ENCODE measurements around the gene HDAC4. TPM values are rescaled to one million over a fixed set of nuclear protein-coding genes. Genes with fewer than 3 reads are reported as not detected.

Gene HDAC4
- total RNA-seq, 1 donor from 2014 or later: 76.6 TPM

DNA sequence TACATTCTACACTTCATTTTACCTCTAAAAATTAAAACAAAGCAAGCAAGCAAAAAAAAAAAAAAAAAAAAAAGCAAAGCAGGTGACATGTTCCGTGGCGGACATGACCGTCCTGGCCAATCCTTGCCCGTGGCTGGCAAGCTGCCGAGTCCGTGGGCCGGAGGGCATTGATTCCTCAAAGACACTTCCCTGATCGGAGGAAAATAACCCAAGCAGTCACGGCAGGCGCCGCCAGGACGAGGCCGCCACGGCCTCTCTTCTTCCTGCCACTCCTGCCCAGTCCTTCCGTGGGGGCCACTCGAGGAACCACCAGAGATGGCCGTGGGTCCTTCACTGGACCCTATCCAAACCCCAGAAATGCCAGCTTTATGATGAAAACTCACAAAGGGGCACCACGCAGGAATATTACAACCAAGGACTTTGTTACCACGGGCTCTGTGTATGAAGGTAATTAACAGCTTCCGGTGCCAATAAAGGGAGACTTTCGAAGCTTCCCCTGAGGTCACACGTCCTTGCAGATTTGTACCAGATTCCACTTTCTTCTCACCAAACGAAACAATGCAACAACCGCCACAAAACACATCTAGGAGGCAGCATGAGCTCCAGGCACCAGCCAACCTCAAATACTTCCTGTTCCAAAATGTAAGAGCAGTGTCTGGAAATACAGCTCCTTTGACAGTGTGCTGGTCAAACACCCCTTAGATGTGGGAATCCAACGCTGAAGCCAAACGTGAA is 170.3 kb downstream of the HDAC4 start:
- no peaks in the 10 kb centered on the region for H3K36me3 ChIP-seq
- H3K27me3 ChIP-seq: no peaks in the 10 kb centered on the region
- H3K4me3 ChIP-seq: no peak overlapping the region
- H3K27ac ChIP-seq: peak overlapping the region; percentile 26
- H3K4me1 ChIP-seq: peaks cover 39% of the 10 kb centered on the region
- DNase-seq (ENCODE audit: extremely low spot score in 2 of 2): no peak
- TF ChIP-seq POLR2A (IDR thresholded peaks at IDR 0.05) (no peak), CTCF (IDR thresholded peaks at IDR 0.05) (no peak), POLR2AphosphoS5 (IDR thresholded peaks at IDR 0.05; ENCODE audit: insufficient read depth in 1 of 2, low read depth in 1 of 2) (no peak)
- intact Hi-C loops (cut with DNase I): no loop called here
- no peaks in the 10 kb centered on the region for H3K9me3 ChIP-seq

DNA sequence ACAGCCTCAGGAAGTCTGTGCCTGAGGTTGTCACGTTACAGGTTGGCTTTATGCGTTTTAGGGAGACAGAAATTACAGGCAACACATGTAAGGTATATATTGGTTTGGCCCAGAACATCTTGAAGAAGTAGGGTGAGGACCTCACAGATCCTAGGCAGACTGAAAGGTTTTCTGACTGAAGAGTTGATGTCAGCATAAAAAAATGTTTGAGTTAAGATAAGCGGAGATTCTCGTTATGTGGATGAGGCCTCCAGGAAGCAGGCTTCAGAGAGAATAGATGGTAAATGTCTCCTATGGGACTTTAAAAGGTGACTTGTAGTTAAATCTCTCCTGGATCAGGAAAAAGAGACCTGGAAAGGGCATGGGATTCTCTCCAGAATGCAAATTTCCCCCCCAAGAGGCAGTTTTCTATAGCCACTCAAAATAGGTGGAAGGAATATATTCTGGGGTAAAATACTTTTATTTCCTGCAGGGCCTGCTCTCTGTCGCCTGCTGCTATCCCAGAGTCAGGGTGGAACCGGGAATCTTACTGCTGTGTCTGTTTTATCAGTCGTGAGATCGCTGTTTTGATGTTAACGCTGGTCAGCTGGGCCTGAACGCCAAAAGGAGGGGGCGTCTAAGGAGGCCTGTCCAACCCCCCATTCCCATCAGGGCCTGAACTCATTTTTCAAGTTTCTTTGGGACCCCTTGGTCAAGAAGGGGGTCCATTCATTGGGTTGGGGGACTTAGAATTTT is 171.1 kb downstream of the HDAC4 start:
- no peaks in the 10 kb centered on the region for H3K27me3 ChIP-seq
- no peak overlapping the region for H3K27ac ChIP-seq
- intact Hi-C loops (cut with DNase I): loop anchor here (10.0 kb wide), 1 partner anchor 85 kb away; no protein-coding TSS in a partner anchor
- no peak for TF ChIP-seq POLR2A (IDR thresholded peaks at IDR 0.05)
- TF ChIP-seq POLR2AphosphoS5 (IDR thresholded peaks at IDR 0.05; ENCODE audit: insufficient read depth in 1 of 2, low read depth in 1 of 2): no peak
- TF ChIP-seq CTCF (IDR thresholded peaks at IDR 0.05): no peak
- no peak overlapping the region for H3K4me3 ChIP-seq
- no peaks in the 10 kb centered on the region for H3K36me3 ChIP-seq
- no peaks in the 10 kb centered on the region for H3K9me3 ChIP-seq
- peaks cover 37% of the 10 kb centered on the region for H3K4me1 ChIP-seq
- no peak for DNase-seq (ENCODE audit: extremely low spot score in 2 of 2)

DNA sequence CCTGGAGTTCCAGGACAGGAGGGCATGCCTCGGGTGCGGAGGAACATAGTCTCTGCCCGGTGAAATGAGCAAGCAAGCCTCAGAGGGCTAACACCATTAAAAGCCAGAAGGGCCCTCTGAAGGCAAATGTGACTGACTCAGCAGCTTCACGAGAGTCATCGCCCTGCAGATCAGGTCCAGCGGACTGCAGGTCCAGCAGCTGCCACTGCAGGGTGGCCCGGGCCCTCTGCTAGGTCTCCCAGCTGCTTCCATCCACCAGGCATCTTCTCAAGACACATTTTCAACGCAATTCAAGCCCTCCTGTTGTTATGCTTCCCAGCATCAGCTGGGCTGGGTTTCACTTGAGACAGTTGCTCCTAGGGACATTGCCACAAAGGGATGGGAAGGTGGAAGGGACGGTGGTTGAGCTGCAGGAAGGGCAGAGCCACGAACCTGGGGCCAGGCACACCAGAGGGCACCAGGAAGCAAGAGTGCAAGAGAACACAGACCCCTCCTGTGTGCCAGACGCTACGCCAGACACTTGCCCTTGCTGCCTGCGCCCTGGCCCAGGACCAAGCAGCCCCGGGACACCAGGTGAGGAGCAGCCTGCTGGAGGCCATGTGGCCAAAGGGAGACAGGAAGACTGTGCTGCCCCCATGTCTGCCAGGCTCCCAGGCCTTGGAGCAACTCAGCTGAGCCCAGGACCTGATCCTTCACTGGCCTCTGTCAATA is 173.0 kb downstream of the HDAC4 start:
- DNase-seq (ENCODE audit: extremely low spot score in 2 of 2): no peak
- H3K4me1 ChIP-seq: peaks cover 52% of the 10 kb centered on the region
- H3K27me3 ChIP-seq: no peaks in the 10 kb centered on the region
- TF ChIP-seq POLR2A (IDR thresholded peaks at IDR 0.05): no peak
- no peak for TF ChIP-seq POLR2AphosphoS5 (IDR thresholded peaks at IDR 0.05; ENCODE audit: insufficient read depth in 1 of 2, low read depth in 1 of 2)
- TF ChIP-seq CTCF (IDR thresholded peaks at IDR 0.05): no peak
- intact Hi-C loops (cut with DNase I): loop anchor here (10.0 kb wide), 1 partner anchor 87 kb away; no protein-coding TSS in a partner anchor
- peak overlapping the region; percentile 76 for H3K27ac ChIP-seq
- no peaks in the 10 kb centered on the region for H3K36me3 ChIP-seq
- no peaks in the 10 kb centered on the region for H3K9me3 ChIP-seq
- H3K4me3 ChIP-seq: no peak overlapping the region

DNA sequence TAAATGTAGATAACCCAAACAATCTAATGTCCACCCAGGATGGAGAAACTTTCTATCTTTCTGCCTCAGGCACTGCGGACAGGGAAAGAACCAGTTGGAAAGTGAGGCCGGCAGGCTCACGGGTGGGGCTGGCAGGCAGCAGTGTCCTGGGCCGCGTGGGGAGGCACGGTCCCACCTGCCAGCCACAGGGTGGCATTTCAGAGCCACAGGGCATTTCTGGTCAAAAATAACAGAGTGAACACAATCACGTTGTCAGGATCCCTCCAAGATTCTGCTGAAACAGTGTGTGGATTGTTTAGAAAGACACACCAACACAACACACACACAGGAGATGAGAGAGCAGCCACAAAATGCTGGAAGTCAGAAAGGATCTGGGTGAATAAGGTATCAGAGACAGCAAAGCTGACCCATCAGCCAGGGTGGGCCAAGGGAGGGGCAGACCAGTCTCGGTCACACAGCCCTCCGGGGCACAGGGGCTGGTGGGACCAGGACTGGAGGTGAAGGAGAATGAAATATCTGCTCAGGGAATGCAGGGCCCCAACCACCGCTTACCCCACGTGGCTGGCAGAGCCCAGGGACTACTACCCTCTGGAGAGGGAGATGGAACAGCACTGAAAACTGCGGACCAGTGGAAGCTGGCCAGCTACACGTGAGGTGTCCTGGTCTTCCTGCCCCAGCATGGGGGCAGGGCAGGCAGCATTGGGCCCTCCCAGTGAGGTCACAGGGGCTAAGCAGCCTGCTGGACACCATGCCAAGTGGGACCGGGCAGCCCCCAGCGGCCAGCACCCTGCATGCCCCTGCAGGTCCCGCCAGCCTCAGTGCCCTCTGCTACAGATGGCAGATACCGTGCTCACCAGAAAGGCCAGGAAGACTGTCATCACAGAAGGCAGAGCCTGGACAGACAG is 173.9 kb downstream of the HDAC4 start:
- Histone ChIP-seq H3K4me3 (no peak overlapping the region), H3K4me1 (peaks cover 61% of the 10 kb centered on the region), H3K9me3 (no peaks in the 10 kb centered on the region), H3K27me3 (no peaks in the 10 kb centered on the region), H3K36me3 (no peaks in the 10 kb centered on the region), H3K27ac (peak overlapping the region; percentile 76)
- no peak for DNase-seq (ENCODE audit: extremely low spot score in 2 of 2)
- intact Hi-C loops (cut with DNase I): loop anchor here (10.0 kb wide), 1 partner anchor 88 kb away; no protein-coding TSS in a partner anchor
- TF ChIP-seq POLR2AphosphoS5 (IDR thresholded peaks at IDR 0.05; ENCODE audit: insufficient read depth in 1 of 2, low read depth in 1 of 2) (no peak), POLR2A (IDR thresholded peaks at IDR 0.05) (no peak), CTCF (IDR thresholded peaks at IDR 0.05) (no peak)
